Astrocyte (in vitro differentiated cells and primary cell): ENCODE results near the gene TMEM156. TPM values are rescaled to one million over a fixed set of nuclear protein-coding genes. Genes with fewer than 3 reads are reported as not detected.

Source experiments
- DNase-seq: peaks from one replicate; pipeline ENCODE4 v3.0.0-alpha.2; 2010; ENCODE audit warnings: low read depth
- FAIRE-seq: peaks from 2 replicates; lab custom pipeline; 2011; peaks lifted over from hg19 to GRCh38; lab: Jason Lieb, UNC
- H2AFZ ChIP-seq: 2 replicates; pipeline ENCODE4 v1.6.0; 2012; ENCODE audit warnings: low read depth, low read length, inconsistent platforms
- H3K27ac ChIP-seq: 2 replicates; pipeline ENCODE4 v1.5.1; 2011; ENCODE audit warnings: low read depth, low read length, inconsistent platforms
- H3K27me3 ChIP-seq: 2 replicates; pipeline ENCODE4 v1.6.0; 2011; ENCODE audit warnings: low read length, inconsistent platforms; ENCODE audit not compliant: insufficient read depth
- H3K36me3 ChIP-seq: 2 replicates; pipeline ENCODE4 v1.5.1; 2011; ENCODE audit warnings: low read length, inconsistent platforms; ENCODE audit not compliant: insufficient read depth
- H3K4me1 ChIP-seq: 2 replicates; pipeline ENCODE4 v1.5.1; 2011; ENCODE audit warnings: low read length, inconsistent platforms; ENCODE audit not compliant: insufficient read depth
- H3K4me2 ChIP-seq: 2 replicates; pipeline ENCODE4 v1.6.0; 2012; ENCODE audit warnings: low read length, inconsistent platforms
- H3K4me3 ChIP-seq: 2 replicates; pipeline ENCODE4 v1.5.1; 2011; ENCODE audit warnings: low read depth, mild to moderate bottlenecking, low read length, inconsistent platforms; ENCODE audit not compliant: insufficient read depth
- H3K79me2 ChIP-seq: 2 replicates; pipeline ENCODE4 v1.6.0; 2012; ENCODE audit warnings: mild to moderate bottlenecking, low read length, inconsistent platforms; ENCODE audit not compliant: insufficient read depth
- H3K9ac ChIP-seq: 2 replicates; pipeline ENCODE4 v1.6.0; 2012; ENCODE audit warnings: mild to moderate bottlenecking, low read length, inconsistent platforms
- H3K9me3 ChIP-seq: 2 replicates; pipeline ENCODE4 v1.5.1; 2012; ENCODE audit warnings: low read depth, mild to moderate bottlenecking, low read length, inconsistent platforms; ENCODE audit not compliant: insufficient read depth
- H4K20me1 ChIP-seq: 2 replicates; pipeline ENCODE4 v1.6.0; 2012; ENCODE audit warnings: low read length, inconsistent platforms; ENCODE audit not compliant: insufficient read depth
- H3K27ac Mint-ChIP-seq: one replicate; pipeline ENCODE4 v1.8.0; 2021; ENCODE audit warnings: mild to moderate bottlenecking, mixed read lengths; ENCODE audit not compliant: unreplicated experiment
- H3K27me3 Mint-ChIP-seq: one replicate; pipeline ENCODE4 v1.8.0; 2021; ENCODE audit warnings: low read depth, mixed read lengths; ENCODE audit not compliant: unreplicated experiment
- H3K36me3 Mint-ChIP-seq: one replicate; pipeline ENCODE4 v1.8.0; 2021; ENCODE audit warnings: low read depth, mixed read lengths; ENCODE audit not compliant: unreplicated experiment
- H3K4me1 Mint-ChIP-seq: one replicate; pipeline ENCODE4 v1.8.0; 2021; ENCODE audit warnings: low read depth, mixed read lengths; ENCODE audit not compliant: unreplicated experiment
- H3K4me3 Mint-ChIP-seq: one replicate; pipeline ENCODE4 v1.8.0; 2021; ENCODE audit warnings: mild to moderate bottlenecking, moderate library complexity, mixed read lengths; ENCODE audit not compliant: unreplicated experiment
- H3K9me3 Mint-ChIP-seq: one replicate; pipeline ENCODE4 v1.8.0; 2021; ENCODE audit warnings: mild to moderate bottlenecking, mixed read lengths; ENCODE audit not compliant: unreplicated experiment
- CTCF ChIP-seq: IDR thresholded peaks from 2 replicates; pipeline ENCODE4 v1.5.1; 2011; ENCODE audit warnings: low read depth, mild to moderate bottlenecking, inconsistent platforms, low read length, moderate library complexity; ENCODE audit not compliant: insufficient read depth
- EZH2 ChIP-seq: IDR thresholded peaks from 2 replicates; pipeline ENCODE4 v1.6.1; 2012; ENCODE audit warnings: mild to moderate bottlenecking, low read length, inconsistent platforms; ENCODE audit not compliant: insufficient read depth
- total RNA-seq: library from RNA; stranded (reverse); gene quantifications from 2 replicates; pipeline ENCODE4 v1.2.1, GENCODE V29; 2021

TMEM156 gene
- total RNA-seq, 1 donor from 2014 or later: 0.59 TPM

DNA sequence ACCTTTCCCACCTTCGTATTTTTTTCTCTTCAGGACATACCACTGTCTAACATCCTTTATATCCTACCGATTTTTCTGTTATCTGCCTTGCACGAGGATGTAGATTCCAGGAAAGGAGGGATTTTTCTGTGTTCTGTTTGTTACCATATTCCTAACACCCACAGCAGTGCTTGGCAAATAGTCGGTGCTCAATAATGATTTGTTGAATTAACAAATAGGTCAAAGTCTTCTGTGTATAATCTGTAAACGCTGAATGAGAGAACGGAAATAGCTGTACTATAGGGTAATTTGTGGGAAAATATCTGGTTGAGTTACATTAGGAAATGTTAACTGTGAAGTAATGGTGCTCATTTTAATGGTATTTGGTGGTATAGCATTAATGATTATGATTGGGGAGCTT, 81.5 kb downstream of the TMEM156 start:
- Histone ChIP-seq H4K20me1 (no peaks in the 10 kb centered on the region), H3K4me1 (peaks cover 21% of the 10 kb centered on the region), H3K36me3 (no peaks in the 10 kb centered on the region), H3K9ac (no peak overlapping the region), H3K27me3 (no peaks in the 10 kb centered on the region), H3K9me3 (no peaks in the 10 kb centered on the region), H3K4me2 (no peak overlapping the region), H2AFZ (no peak overlapping the region), H3K79me2 (no peaks in the 10 kb centered on the region), H3K27ac (no peak overlapping the region), H3K4me3 (no peak overlapping the region)
- no peak for FAIRE-seq
- H3K4me1 Mint-ChIP-seq: peaks cover 22% of the 10 kb centered on the region
- TF ChIP-seq CTCF (no peak), EZH2 (no peak)
- H3K36me3 Mint-ChIP-seq: peaks cover 1% of the 10 kb centered on the region
- H3K9me3 Mint-ChIP-seq: no peaks in the 10 kb centered on the region
- no peak overlapping the region for H3K27ac Mint-ChIP-seq
- no peak overlapping the region for H3K4me3 Mint-ChIP-seq
- peaks cover 5% of the 10 kb centered on the region for H3K27me3 Mint-ChIP-seq
- no peak for DNase-seq

DNA sequence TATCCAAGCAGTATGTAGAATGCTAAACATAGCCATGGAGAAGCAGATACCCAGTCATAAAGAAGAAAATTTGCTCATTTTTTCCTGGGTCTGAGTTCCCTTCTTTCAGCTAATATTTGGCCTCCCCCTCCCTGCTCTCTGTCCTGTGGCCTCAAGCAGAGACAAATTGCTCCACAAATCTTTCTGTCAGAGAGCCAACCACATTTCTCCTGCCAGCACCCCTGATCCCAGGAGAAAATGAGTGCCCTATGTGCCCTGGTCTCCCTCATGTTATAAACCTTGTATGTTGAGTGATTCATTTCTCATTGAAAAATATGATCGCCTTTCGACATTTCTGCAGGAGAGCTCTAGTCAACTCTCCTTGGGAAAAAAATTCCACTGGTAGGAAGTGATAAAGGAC, 82.0 kb downstream of the TMEM156 start:
- FAIRE-seq: no peak
- peak overlapping the region; percentile 83 for H3K27ac Mint-ChIP-seq
- H3K9ac ChIP-seq: no peak overlapping the region
- H2AFZ ChIP-seq: no peak overlapping the region
- no peak overlapping the region for H3K4me3 ChIP-seq
- TF ChIP-seq EZH2: no peak
- no peak for TF ChIP-seq CTCF
- peaks cover 21% of the 10 kb centered on the region for H3K4me1 ChIP-seq
- H3K9me3 Mint-ChIP-seq: no peaks in the 10 kb centered on the region
- no peaks in the 10 kb centered on the region for H4K20me1 ChIP-seq
- no peaks in the 10 kb centered on the region for H3K27me3 ChIP-seq
- H3K9me3 ChIP-seq: no peaks in the 10 kb centered on the region
- peaks cover 3% of the 10 kb centered on the region for H3K36me3 Mint-ChIP-seq
- peaks cover 3% of the 10 kb centered on the region for H3K36me3 ChIP-seq
- peaks cover 22% of the 10 kb centered on the region for H3K4me1 Mint-ChIP-seq
- no peaks in the 10 kb centered on the region for H3K79me2 ChIP-seq
- no peak for DNase-seq
- no peak overlapping the region for H3K4me3 Mint-ChIP-seq
- no peak overlapping the region for H3K4me2 ChIP-seq
- H3K27me3 Mint-ChIP-seq: peaks cover 5% of the 10 kb centered on the region
- no peak overlapping the region for H3K27ac ChIP-seq

DNA sequence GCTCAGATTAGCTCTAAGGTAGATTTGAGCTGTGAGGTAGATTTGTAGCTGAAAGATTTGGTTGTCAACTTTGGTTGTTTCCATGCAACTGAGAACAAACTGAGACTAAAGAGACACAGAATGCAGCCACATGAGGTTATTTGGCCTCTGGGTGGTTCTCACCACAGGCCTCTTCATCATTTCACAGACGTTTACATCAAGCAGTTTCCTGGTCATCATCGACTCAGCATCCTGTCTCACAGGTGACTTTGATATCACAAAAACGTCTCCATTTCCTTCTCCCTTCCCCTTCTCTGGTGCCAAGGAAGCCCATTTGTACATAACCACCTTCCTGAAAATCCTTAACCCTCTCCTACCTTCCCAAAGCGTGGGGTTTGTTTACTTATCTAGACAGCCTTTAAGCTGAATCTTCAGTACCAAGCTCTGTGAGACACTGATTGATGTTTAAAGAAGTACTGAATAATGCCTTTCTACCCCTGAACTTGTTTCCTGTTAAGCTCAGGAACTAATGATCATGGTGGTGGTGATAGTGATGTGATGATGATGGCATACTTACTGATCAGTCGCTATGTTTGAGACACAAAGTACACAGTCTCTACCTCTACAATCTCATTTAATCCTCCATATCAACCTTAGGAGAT, 82.7 kb downstream of the TMEM156 start:
- no peaks in the 10 kb centered on the region for H3K9me3 ChIP-seq
- H4K20me1 ChIP-seq: no peaks in the 10 kb centered on the region
- H3K9me3 Mint-ChIP-seq: no peaks in the 10 kb centered on the region
- no peaks in the 10 kb centered on the region for H3K27me3 ChIP-seq
- H3K79me2 ChIP-seq: no peaks in the 10 kb centered on the region
- H3K4me3 Mint-ChIP-seq: no peak overlapping the region
- H3K36me3 ChIP-seq: peaks cover 9% of the 10 kb centered on the region
- H3K9ac ChIP-seq: no peak overlapping the region
- H3K4me1 Mint-ChIP-seq: peaks cover 22% of the 10 kb centered on the region
- H3K27me3 Mint-ChIP-seq: peaks cover 5% of the 10 kb centered on the region
- H3K4me3 ChIP-seq: no peak overlapping the region
- H3K4me1 ChIP-seq: peaks cover 21% of the 10 kb centered on the region
- FAIRE-seq: no peak
- peak overlapping the region; percentile 77 for H3K27ac ChIP-seq
- no peak for TF ChIP-seq EZH2
- no peak for TF ChIP-seq CTCF
- peak; percentile 55 for DNase-seq
- H3K27ac Mint-ChIP-seq: peak overlapping the region; percentile 83
- peak overlapping the region; percentile 76 for H3K4me2 ChIP-seq
- peaks cover 3% of the 10 kb centered on the region for H3K36me3 Mint-ChIP-seq
- H2AFZ ChIP-seq: no peak overlapping the region
